Epithelial cell of esophagus (primary cell): ENCODE results near the gene TIPRL.

ENCODE experiments used
- DNase-seq: peaks from one replicate; pipeline ENCODE4 v3.0.0; 2010; ENCODE audit warnings: low read depth
- H3K4me3 ChIP-seq: 2 replicates; pipeline ENCODE4 v1.5.1; 2011; ENCODE audit warnings: mild to moderate bottlenecking, low read length, control low read depth
- TF ChIP-seq, protein P1 (sequence below): IDR thresholded peaks from 2 replicates; pipeline ENCODE4 v1.5.1; 2011; ENCODE audit warnings: low read depth, mild to moderate bottlenecking, low read length, control low read depth, inconsistent platforms; ENCODE audit not compliant: insufficient read depth; ENCODE audit errors: missing control alignments

TIPRL gene

DNA sequence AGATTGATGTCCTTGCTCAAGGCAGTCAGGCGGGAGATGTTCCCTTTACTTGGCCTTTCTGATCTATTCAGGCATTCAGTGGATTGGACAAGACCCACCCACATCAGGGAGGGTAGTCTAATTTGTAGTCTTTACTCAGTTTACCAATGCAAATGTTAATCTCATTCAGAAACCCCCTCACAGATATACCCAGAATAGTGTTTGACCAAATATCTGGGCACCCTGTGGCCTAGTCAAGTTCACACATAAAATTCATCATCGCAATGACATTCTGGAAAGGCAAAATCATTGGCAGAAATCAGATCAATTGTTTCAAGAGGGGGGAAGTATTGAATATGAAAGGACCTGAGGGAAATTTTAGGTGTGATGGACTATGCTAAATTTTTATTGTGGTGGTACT lies 34.6 kb downstream of the TIPRL start:
- DNase-seq: no peak
- H3K4me3 ChIP-seq: no peak overlapping the region

DNA sequence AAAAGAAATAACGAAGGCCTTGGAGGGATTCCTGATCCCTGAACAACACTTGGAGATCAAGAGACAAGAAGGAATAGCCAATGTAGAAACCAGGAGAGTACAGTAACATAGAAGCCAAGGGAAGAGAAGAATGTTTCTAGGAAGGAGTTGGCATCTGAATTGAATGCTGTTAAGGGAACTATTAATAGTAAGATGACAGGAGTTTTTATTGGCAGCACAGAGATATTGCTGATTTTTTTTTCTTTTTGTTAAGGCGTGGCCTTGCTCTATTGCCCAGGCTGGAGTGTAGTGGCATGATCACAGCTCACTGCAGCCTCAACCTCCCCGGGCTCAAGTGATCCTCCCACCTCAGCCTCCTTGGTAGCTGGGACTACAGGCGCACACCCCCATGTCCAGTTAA lies 37.4 kb downstream of the TIPRL start:
- no peak overlapping the region for H3K4me3 ChIP-seq
- no peak for DNase-seq
- TF ChIP-seq, protein P1, sequence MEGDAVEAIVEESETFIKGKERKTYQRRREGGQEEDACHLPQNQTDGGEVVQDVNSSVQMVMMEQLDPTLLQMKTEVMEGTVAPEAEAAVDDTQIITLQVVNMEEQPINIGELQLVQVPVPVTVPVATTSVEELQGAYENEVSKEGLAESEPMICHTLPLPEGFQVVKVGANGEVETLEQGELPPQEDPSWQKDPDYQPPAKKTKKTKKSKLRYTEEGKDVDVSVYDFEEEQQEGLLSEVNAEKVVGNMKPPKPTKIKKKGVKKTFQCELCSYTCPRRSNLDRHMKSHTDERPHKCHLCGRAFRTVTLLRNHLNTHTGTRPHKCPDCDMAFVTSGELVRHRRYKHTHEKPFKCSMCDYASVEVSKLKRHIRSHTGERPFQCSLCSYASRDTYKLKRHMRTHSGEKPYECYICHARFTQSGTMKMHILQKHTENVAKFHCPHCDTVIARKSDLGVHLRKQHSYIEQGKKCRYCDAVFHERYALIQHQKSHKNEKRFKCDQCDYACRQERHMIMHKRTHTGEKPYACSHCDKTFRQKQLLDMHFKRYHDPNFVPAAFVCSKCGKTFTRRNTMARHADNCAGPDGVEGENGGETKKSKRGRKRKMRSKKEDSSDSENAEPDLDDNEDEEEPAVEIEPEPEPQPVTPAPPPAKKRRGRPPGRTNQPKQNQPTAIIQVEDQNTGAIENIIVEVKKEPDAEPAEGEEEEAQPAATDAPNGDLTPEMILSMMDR: no peak

More for the DNA sequence above, 34.6 kb downstream of the TIPRL start:
- TF ChIP-seq, protein P1: no peak

DNA sequence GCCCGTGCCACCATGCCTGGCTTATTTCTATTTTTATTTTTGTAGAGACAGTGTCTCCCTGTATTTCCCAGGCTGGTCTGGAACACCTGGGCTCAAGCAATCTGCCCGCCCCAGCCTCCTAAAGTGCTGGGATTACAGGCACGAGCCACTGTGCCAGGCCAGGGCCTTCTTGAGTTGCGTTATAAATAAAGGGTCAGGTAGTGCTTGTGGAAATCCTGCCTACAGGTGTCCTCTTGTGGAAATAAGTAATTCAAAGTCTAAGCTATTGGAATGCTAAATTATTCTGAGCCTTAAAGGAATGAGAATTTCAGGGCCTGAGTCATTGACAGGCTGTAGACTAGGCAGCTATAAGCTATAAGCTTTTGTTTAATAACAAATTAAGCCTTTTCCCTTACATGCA lies 38.9 kb downstream of the TIPRL start:
- no peak overlapping the region for H3K4me3 ChIP-seq
- no peak for DNase-seq
- TF ChIP-seq, protein P1: no peak

DNA sequence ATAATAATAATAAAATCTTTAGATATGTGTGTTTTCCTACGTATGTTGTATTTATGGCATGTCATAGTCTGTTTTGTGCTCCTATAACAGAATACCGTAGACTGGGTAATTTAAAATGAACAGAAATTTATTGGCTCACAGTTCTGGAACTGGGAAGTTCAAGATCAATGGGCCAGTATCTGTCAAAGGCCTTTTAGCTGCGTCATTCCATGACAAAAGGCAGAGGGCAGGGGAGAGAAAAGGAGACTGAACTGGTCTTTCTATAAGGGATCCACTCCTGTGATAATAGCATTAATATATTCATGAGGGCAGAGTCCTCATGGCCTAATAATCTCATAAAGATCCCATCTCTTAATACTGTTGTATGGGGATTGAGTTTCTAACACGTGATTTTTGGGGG lies 39.9 kb downstream of the TIPRL start:
- TF ChIP-seq, protein P1: no peak
- no peak for DNase-seq
- H3K4me3 ChIP-seq: no peak overlapping the region

DNA sequence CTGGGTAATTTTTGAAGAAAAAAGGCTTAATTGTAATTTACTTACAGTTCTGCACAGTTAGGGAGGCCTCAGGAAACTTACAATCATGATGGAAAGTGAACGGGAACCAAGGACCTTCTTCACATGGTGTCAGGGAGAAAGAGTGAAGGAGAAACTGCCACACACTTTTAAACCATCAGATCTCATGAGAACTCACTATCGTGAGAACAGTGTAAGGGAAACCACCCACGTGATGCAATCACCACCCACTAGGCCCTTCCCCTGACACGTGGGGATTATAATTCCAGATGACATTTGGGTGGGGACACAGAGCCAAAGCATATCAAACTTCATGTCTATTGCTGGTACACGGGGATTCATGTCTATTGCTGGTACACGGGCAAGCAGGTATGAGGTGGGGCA lies 41.7 kb downstream of the TIPRL start:
- no peak for DNase-seq
- H3K4me3 ChIP-seq: no peak overlapping the region
- TF ChIP-seq, protein P1: no peak

DNA sequence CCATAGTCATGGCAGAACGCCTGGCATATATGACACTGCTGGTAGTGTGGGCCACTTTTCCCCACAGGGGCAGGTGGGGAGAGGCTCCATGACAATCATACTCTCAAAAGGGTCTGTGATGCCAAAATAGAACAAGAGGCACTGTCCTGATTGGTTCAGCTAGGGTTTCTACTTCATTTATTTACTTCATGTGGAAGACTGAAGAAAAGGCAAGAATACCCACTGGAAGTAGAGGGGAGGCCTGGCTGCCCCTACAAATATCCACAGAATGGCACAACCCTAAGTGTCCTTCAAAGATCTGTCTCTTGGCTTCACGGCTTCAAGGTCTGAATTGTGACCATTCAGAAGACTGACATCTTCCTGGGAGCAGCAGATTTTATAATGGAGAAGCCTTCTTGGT lies 42.5 kb downstream of the TIPRL start:
- DNase-seq: no peak
- no peak overlapping the region for H3K4me3 ChIP-seq
- TF ChIP-seq, protein P1: no peak

DNA sequence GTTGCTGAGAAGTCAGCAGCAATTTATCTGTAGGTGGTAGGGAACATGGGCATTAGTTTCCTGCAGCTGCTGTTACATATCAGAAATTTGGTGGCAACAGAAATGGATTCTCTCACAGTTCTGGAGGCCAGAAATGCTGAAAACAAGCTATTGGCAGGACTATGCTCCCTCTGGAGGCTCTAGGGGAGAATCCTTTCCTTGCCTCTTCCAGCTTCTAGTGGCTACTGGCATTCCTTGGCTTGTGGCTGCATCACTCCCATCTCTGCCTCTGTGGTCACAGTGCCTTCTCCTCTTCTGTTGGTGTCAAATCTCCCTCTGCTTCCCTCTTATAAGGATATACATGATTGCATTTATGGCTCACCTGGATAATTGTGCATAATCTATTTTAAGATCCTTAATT lies 44.5 kb downstream of the TIPRL start:
- DNase-seq: no peak
- TF ChIP-seq, protein P1: no peak
- H3K4me3 ChIP-seq: no peak overlapping the region
